HL-60 (cell line): ENCODE measurements around the gene RNLS.

Experiments
- DNase-seq, 2 experiments: peaks; one replicate each; pipeline ENCODE4 v3.0.0-alpha.2; 2010 to 2020; ENCODE audit warnings: low read depth in 1 of 2, low spot score in 1 of 2
- H3K27ac ChIP-seq: fragments of 250-450 bp; sonication (Bioruptor Pico); replicated peaks from 2 replicates; pipeline ENCODE4 v1.5.1; 2020; ENCODE audit warnings: mild to moderate bottlenecking, moderate library complexity
- H3K27me3 ChIP-seq: fragments of 250-450 bp; sonication (Bioruptor Pico); 2 replicates; pipeline ENCODE4 v1.5.1; 2021; ENCODE audit warnings: mild to moderate bottlenecking, moderate library complexity; ENCODE audit not compliant: insufficient read depth, poor library complexity, severe bottlenecking
- H3K4me3 ChIP-seq: replicated peaks from 2 replicates; pipeline ENCODE4 v1.5.1; 2011; ENCODE audit warnings: mild to moderate bottlenecking, control low read depth, low read length; ENCODE audit not compliant: insufficient read depth
- GABPA ChIP-seq: IDR thresholded peaks from 2 replicates; pipeline ENCODE4 v1.6.1; 2012; ENCODE audit warnings: low read depth
- POLR2AphosphoS5 ChIP-seq: IDR thresholded peaks from 2 replicates; pipeline ENCODE4 v1.6.1; 2012; ENCODE audit warnings: low read depth
- SPI1 ChIP-seq: IDR thresholded peaks from 2 replicates; pipeline ENCODE4 v1.6.1; 2012; ENCODE audit warnings: low read depth, mild to moderate bottlenecking, borderline replicate concordance
- TF ChIP-seq, protein P1 (sequence below): IDR thresholded peaks from 2 replicates; pipeline ENCODE4 v1.6.1; 2012; ENCODE audit warnings: low read depth; ENCODE audit not compliant: insufficient replicate concordance
- TF ChIP-seq, protein P2 (sequence below): IDR thresholded peaks from one replicate; pipeline ENCODE4 v1.5.1; 2011; ENCODE audit warnings: low read length, control low read depth, inconsistent platforms; ENCODE audit not compliant: insufficient read depth

The RNLS gene

DNA sequence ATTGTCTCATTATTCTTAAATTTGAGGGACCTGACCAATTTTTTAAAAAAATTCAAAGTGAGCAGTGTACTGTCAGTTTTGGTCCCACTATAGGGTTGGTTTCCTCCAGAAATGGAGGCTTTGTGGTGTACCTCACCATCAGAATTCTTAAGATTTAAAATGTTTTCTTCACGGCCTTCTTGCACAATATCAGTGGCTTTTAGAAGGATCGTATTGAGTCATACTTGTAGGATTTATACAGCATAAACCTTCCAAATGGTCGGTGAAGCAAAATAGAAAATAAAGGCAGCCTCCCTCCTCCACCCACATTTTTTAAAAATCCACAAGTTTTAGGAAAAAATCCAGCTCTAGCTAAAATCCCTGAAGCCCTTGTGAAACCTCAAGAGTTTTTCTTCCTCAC, 126.4 kb downstream of the RNLS start:
- H3K27me3 ChIP-seq = no peaks in the 10 kb centered on the region
- no peak for TF ChIP-seq GABPA
- no peak for TF ChIP-seq SPI1
- no peak for TF ChIP-seq POLR2AphosphoS5
- TF ChIP-seq, protein P1, sequence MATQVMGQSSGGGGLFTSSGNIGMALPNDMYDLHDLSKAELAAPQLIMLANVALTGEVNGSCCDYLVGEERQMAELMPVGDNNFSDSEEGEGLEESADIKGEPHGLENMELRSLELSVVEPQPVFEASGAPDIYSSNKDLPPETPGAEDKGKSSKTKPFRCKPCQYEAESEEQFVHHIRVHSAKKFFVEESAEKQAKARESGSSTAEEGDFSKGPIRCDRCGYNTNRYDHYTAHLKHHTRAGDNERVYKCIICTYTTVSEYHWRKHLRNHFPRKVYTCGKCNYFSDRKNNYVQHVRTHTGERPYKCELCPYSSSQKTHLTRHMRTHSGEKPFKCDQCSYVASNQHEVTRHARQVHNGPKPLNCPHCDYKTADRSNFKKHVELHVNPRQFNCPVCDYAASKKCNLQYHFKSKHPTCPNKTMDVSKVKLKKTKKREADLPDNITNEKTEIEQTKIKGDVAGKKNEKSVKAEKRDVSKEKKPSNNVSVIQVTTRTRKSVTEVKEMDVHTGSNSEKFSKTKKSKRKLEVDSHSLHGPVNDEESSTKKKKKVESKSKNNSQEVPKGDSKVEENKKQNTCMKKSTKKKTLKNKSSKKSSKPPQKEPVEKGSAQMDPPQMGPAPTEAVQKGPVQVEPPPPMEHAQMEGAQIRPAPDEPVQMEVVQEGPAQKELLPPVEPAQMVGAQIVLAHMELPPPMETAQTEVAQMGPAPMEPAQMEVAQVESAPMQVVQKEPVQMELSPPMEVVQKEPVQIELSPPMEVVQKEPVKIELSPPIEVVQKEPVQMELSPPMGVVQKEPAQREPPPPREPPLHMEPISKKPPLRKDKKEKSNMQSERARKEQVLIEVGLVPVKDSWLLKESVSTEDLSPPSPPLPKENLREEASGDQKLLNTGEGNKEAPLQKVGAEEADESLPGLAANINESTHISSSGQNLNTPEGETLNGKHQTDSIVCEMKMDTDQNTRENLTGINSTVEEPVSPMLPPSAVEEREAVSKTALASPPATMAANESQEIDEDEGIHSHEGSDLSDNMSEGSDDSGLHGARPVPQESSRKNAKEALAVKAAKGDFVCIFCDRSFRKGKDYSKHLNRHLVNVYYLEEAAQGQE = no peak
- TF ChIP-seq, protein P2, sequence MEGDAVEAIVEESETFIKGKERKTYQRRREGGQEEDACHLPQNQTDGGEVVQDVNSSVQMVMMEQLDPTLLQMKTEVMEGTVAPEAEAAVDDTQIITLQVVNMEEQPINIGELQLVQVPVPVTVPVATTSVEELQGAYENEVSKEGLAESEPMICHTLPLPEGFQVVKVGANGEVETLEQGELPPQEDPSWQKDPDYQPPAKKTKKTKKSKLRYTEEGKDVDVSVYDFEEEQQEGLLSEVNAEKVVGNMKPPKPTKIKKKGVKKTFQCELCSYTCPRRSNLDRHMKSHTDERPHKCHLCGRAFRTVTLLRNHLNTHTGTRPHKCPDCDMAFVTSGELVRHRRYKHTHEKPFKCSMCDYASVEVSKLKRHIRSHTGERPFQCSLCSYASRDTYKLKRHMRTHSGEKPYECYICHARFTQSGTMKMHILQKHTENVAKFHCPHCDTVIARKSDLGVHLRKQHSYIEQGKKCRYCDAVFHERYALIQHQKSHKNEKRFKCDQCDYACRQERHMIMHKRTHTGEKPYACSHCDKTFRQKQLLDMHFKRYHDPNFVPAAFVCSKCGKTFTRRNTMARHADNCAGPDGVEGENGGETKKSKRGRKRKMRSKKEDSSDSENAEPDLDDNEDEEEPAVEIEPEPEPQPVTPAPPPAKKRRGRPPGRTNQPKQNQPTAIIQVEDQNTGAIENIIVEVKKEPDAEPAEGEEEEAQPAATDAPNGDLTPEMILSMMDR = no peak
- H3K4me3 ChIP-seq = no peak overlapping the region
- peak; percentile 15 to 26 for DNase-seq
- no peak overlapping the region for H3K27ac ChIP-seq

DNA sequence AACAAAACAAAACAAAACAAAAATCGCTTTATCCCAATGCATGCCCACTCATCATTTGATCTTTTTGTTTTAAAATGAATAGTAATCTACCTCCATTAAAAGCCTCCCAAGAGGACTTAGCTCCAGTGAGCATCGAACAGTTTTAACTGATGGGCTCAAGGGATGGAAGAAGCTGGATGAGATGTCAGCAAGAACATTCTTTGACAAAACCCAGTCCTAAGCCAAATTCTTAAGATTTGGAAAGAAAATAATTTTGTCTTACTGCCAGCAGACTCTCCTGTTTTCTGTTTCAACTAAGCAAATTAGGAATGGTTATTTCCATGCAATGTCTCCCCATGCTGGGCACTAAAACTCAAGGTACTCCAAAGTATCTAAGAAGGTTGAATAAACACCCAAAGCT, 127.3 kb downstream of the RNLS start:
- Histone ChIP-seq H3K4me3 (no peak overlapping the region), H3K27me3 (no peaks in the 10 kb centered on the region), H3K27ac (no peak overlapping the region)
- TF ChIP-seq, protein P1 = no peak
- TF ChIP-seq, protein P2 = no peak
- TF ChIP-seq GABPA (no peak), POLR2AphosphoS5 (no peak), SPI1 (no peak)
- no peak for DNase-seq

DNA sequence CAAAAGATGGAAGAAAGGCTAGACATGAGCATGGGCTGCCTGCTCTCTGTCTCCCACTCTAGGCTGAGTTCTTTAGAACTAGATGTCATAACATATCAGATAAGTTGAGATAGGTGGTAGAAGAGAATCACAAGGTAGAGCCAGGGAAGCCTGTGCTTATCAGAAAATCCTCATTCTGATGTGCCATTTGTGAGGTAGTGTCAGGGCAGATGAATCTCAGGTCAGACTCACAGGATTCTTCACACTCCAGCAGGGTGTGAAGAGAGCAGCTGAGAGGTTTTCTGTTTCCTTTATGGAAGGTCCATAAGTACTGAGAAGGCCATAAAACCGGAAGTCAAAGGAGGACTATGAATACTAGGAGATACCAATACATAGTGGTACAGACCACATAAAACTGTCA, 132.9 kb downstream of the RNLS start:
- TF ChIP-seq POLR2AphosphoS5 = no peak
- TF ChIP-seq, protein P2 = no peak
- TF ChIP-seq GABPA = no peak
- no peak for TF ChIP-seq SPI1
- TF ChIP-seq, protein P1 = no peak
- H3K27ac ChIP-seq = no peak overlapping the region
- H3K4me3 ChIP-seq = no peak overlapping the region
- H3K27me3 ChIP-seq = no peaks in the 10 kb centered on the region
- no peak for DNase-seq
